Activated T-cell treated with anti-CD3 and anti-CD28 coated beads, Interleukin-2, amount 50 U/mL, for 4 hours (primary cell): ENCODE measurements around the gene RBBP8. TPM values are rescaled to one million over a fixed set of nuclear protein-coding genes. Genes with fewer than 3 reads are reported as not detected.

Source experiments
- ATAC-seq, 2 donors: fragments of 200-7000 bp; cut with Tn5 transposase; one replicate each; pipeline ENCODE4 v1.10.0; 2021
- DNase-seq: peaks from one replicate; pipeline ENCODE4 v3.0.0-alpha.2; 2020
- H3K27me3 Mint-ChIP-seq: one replicate; pipeline ENCODE4 v1.8.0; 2021; ENCODE audit warnings: low read depth, mixed read lengths
- H3K36me3 Mint-ChIP-seq: one replicate; pipeline ENCODE4 v1.8.0; 2022; ENCODE audit warnings: mixed read lengths; ENCODE audit not compliant: insufficient read depth
- H3K4me1 Mint-ChIP-seq: one replicate; pipeline ENCODE4 v1.8.0; 2021; ENCODE audit warnings: low read depth, mixed read lengths
- H3K4me3 Mint-ChIP-seq: one replicate; pipeline ENCODE4 v1.8.0; 2021; ENCODE audit warnings: mild to moderate bottlenecking, moderate library complexity, mixed read lengths
- H3K9me3 Mint-ChIP-seq: one replicate; pipeline ENCODE4 v1.8.0; 2021; ENCODE audit warnings: mixed read lengths
- total RNA-seq, 3 donors: library from RNA; stranded (reverse); gene quantifications; one replicate each; pipeline ENCODE4 v1.2.1, GENCODE V29; 2021

The RBBP8 gene
- total RNA-seq, 3 donors from 2014 or later, result 40.9 to 61.5 (median 46.9) TPM

DNA sequence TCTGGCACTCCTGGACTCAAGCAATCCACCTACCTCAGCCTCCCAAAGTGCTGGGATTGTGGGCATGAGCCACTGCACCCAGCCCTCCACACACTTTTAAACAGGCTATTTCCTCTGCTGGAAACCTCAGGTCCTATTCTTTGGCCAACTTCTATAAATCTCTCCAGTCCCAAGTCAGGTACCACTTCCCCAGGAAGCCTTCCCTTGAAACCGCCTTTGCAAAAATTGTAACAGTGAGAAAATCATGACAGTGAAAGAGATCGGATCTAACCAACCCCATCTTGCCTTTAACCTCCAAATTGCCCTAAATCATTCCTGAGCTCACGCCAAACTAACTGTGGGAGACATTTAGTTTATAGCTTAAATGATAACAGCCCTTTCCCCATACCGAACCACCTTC, 134.9 kb downstream of the RBBP8 start:
- H3K36me3 Mint-ChIP-seq, result peaks cover 7% of the 10 kb centered on the region
- no peak for ATAC-seq
- H3K4me3 Mint-ChIP-seq, result no peak overlapping the region
- peaks cover 52% of the 10 kb centered on the region for H3K4me1 Mint-ChIP-seq
- H3K9me3 Mint-ChIP-seq, result peaks cover 7% of the 10 kb centered on the region
- no peak for DNase-seq
- no peaks in the 10 kb centered on the region for H3K27me3 Mint-ChIP-seq

DNA sequence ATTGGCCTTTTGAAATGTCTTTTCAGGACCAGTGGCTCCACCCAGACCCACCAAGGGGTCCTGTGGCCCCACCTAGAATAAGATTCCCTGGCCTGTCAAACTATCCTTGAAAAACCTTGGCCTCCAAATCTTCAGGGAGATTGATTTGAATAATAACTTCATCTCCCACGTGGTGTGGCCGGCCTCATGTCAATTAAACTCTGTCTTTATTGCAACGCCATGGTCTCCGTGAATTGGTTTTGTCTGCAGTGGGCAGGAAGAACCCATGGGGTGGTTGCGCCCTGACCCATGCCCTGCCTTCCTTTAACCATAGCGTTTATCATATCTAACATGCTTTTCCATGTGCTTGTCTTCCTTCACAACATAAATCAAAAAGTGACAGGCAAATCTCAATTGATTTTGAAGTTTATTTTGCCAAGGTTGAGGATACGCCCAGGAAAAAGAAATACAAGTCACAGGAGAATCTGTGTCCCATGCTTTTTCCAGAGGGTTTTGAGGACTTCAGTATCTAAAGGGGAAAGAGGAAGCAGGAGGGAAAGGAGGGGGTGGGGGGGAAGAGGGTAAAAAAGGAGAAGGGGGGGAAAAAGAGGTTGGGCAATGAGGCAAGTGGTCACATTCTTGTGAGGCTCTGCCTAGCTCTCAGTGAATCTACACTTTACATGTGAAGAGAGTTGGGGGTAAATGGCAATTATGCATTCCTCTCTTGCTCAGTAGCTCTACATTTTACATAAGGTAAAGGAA, 135.6 kb downstream of the RBBP8 start:
- DNase-seq (no peak), ATAC-seq (no peak)
- no peak overlapping the region for H3K4me3 Mint-ChIP-seq
- peaks cover 57% of the 10 kb centered on the region for H3K4me1 Mint-ChIP-seq
- no peaks in the 10 kb centered on the region for H3K27me3 Mint-ChIP-seq
- peaks cover 3% of the 10 kb centered on the region for H3K36me3 Mint-ChIP-seq
- no peaks in the 10 kb centered on the region for H3K9me3 Mint-ChIP-seq

DNA sequence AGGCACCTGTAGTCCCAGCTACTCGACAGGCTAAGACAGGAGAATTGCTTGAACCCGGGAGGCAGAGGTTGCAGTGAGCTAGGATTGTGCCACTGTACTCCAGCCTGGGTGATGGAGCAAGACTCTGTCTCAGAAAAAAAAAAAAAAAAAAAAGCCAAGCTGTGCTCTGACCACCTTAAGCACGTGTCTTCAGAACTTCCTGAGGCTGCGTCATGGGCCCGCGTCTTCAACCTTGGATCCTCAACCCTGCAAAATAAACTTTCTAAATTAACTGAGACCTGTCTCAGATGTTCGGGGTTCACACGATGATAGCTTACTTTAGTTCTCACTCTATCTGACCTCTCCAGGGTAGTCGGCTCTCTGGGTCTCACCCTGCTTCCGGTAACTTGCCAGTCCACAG, 136.4 kb downstream of the RBBP8 start:
- Mint-ChIP-seq H3K4me1 (peaks cover 58% of the 10 kb centered on the region), H3K9me3 (no peaks in the 10 kb centered on the region), H3K27me3 (no peaks in the 10 kb centered on the region), H3K4me3 (peak overlapping the region; percentile 0), H3K36me3 (peaks cover 3% of the 10 kb centered on the region)
- DNase-seq (peak; percentile 23), ATAC-seq (peak in 1 of 2 donors; percentile 29)

DNA sequence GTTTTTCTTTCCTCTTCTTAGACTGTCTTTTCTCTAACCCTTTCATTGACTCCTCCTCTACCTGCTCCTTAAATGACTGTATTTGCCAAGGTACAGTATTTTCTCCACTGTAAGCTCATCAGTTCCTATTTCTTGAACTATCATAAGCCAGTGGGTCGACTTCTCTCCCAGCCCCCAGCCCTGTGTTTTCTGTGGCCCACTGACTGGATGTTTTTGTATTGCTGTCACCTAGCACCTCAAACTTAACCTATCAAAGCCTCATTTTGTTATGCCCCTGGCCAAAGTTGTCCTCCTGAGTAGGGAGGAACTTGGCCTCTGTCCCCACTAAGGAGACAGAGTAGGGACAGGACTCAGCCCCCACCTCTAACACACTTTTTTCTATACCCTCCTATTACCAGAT, 136.8 kb downstream of the RBBP8 start:
- Mint-ChIP-seq H3K4me1 (peaks cover 58% of the 10 kb centered on the region), H3K9me3 (no peaks in the 10 kb centered on the region), H3K36me3 (peaks cover 3% of the 10 kb centered on the region), H3K4me3 (peak overlapping the region; percentile 0), H3K27me3 (no peaks in the 10 kb centered on the region)
- no peak for ATAC-seq
- no peak for DNase-seq

DNA sequence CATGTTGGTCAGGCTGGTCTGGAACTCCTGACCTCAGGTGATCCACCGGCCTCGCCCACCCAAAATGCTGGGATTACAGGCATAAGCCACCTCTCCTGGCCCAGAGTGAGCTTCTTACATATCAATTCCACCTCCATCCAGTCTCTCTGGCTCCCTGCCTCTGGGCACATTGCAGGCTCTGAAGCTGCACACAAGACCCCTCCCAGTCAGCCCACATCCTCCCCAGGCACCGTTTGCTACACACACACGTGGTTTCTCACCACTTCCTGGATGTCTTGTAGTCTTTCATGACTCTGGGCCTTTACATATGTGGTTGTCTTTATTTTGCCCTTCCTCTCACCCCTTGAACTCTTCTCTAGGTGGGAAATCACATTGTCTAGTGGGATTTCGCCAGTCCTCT, 138.2 kb downstream of the RBBP8 start:
- peaks cover 3% of the 10 kb centered on the region for H3K36me3 Mint-ChIP-seq
- H3K9me3 Mint-ChIP-seq, result no peaks in the 10 kb centered on the region
- peak overlapping the region; percentile 45 for H3K4me3 Mint-ChIP-seq
- H3K4me1 Mint-ChIP-seq, result peaks cover 58% of the 10 kb centered on the region
- H3K27me3 Mint-ChIP-seq, result no peaks in the 10 kb centered on the region
- ATAC-seq (peak; percentile 90 to 97), DNase-seq (peak; percentile 67)

DNA sequence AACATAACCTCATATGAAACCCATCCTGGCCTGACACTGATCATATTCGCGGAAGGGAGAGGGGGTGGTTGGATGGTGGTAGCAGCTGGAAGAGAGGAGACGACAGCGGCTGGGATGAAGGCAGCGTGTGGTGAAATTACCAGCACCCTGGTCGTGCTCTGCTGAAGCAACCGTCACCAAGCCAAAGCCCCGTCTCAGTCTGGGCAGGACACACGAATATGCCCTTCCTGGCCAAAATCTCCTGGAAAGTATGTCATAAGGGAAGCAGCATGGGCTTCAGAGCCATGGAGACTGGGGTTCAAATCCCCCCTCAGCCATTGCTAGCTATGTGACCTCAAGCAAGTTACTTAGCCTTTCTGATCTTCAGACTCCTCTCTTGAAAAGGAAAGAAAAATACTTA, 139.0 kb downstream of the RBBP8 start:
- ATAC-seq (no peak), DNase-seq (no peak)
- peaks cover 2% of the 10 kb centered on the region for H3K36me3 Mint-ChIP-seq
- H3K27me3 Mint-ChIP-seq, result no peaks in the 10 kb centered on the region
- H3K4me1 Mint-ChIP-seq, result peaks cover 58% of the 10 kb centered on the region
- no peaks in the 10 kb centered on the region for H3K9me3 Mint-ChIP-seq
- no peak overlapping the region for H3K4me3 Mint-ChIP-seq

DNA sequence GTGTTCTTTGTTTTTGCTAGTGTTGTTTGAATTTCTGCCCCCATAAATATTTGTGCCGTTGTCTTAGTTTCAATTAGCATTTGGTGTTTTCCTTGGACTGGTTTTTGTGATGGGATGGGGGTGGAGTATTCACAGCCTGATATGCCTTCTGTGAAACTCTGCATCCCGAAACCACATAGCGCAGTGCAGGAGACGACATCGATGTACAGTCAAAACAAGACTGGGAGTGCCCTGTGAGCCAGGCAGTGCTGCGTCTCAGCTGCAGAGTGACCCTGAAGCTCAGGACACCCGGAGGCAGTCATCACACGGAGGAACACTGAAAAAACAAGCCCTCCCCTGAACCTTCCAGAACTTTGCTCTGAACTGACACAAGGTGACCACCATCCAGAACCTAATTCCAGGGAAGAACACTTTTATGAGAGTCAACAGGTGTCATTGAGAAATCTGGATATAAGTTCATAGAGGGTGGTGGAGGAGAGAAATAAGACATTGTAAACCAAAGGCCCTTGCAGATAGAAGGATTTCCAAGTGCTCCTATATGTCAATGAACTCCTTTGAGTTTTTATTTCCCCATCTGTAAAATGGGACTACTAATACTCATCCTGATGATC, 141.0 kb downstream of the RBBP8 start:
- ATAC-seq (no peak), DNase-seq (no peak)
- Mint-ChIP-seq H3K36me3 (no peaks in the 10 kb centered on the region), H3K4me1 (peaks cover 53% of the 10 kb centered on the region), H3K4me3 (no peak overlapping the region), H3K9me3 (no peaks in the 10 kb centered on the region), H3K27me3 (no peaks in the 10 kb centered on the region)

Other genes starting within 250 kb of the RBBP8 start
- gene CABLES1, start 202.2 kb downstream of the RBBP8 start, total RNA-seq, result 1 to 10 TPM; 1.1 to 1.5 (median 1.4) TPM